HCT116 (cell line): Measurements from ENCODE around the gene RAI2. TPM values are rescaled to one million over a fixed set of nuclear protein-coding genes. Genes with fewer than 3 reads are reported as not detected.

Experiments
- ATAC-seq: fragments of 200-7000 bp; cut with Tn5 transposase; 2 replicates; pipeline ENCODE4 v1.9.1; 2020; ENCODE audit warnings: mild to moderate bottlenecking, moderate library complexity
- BruUV-seq: library from RNA; stranded (reverse); fragments of 400-500 nt; replicated peaks from 2 replicates; lab custom pipeline; 2021; lab: Mats Ljungman, UMichigan
- CTCF ChIA-PET: fragments of 300-600 bp; sonication (Branson Sonifier 250); formaldehyde crosslinking; loops from one replicate; lab custom pipeline; 2021; ENCODE audit warnings: antibody characterized with exemption; lab: Charles Lee
- POLR2A ChIA-PET: fragments of 300-600, 350-600 bp; sonication (Branson Sonifier 250); formaldehyde crosslinking; loops from one replicate; lab custom pipeline; 2021; ENCODE audit warnings: antibody characterized with exemption; lab: Charles Lee
- RAD21 ChIA-PET, 2 experiments: fragments of 300-600 bp; sonication (Branson Sonifier 250); formaldehyde crosslinking; loops; one replicate each; lab custom pipeline; 2023; ENCODE audit warnings: low total read pairs in 2 of 2; ENCODE audit not compliant: uncharacterized antibody in 2 of 2, unreplicated experiment in 2 of 2, low non-redundant PET in 1 of 2; lab: Charles Lee
- DNase-seq: peaks from one replicate; pipeline ENCODE4 v3.0.0-alpha.2; 2010; ENCODE audit warnings: low read depth, low spot score
- H2AFZ ChIP-seq: fragments of 200-600 bp; shearing (Covaris generic), sonication (generic); 2 replicates; pipeline ENCODE4 v1.6.1; 2017; ENCODE audit warnings: low read depth, mixed run types, mixed read lengths, antibody characterized with exemption, low read length; ENCODE audit not compliant: poor library complexity, severe bottlenecking
- H3K27ac ChIP-seq: 2 replicates; pipeline ENCODE4 v1.5.1; 2012; ENCODE audit warnings: low read depth, low read length
- H3K27me3 ChIP-seq: fragments of 200-600 bp; sonication (generic); 2 replicates; pipeline ENCODE4 v1.6.1; 2016; ENCODE audit warnings: mixed run types, low read length, mixed read lengths; ENCODE audit not compliant: insufficient read depth
- H3K36me3 ChIP-seq, 2 experiments: fragments of 200-500 bp in 1 of 2; fragments of 200-600 bp in 1 of 2; sonication (Bioruptor generic) in 1 of 2; sonication (generic) in 1 of 2; 2 replicates each; pipeline versions ENCODE4 v1.5.1 to v1.6.1; 2014 to 2016; ENCODE audit warnings: low read length in 2 of 2, inconsistent platforms in 1 of 2, mixed read lengths in 1 of 2, mixed run types in 1 of 2; ENCODE audit not compliant: insufficient read depth in 2 of 2, control insufficient read depth in 1 of 2
- H3K4me1 ChIP-seq, 2 experiments: fragments of 200-600 bp in 1 of 2; sonication (generic) in 1 of 2; 2 replicates each; pipeline versions ENCODE4 v1.5.1 to v1.6.1; 2012 to 2017; ENCODE audit warnings: low read length in 2 of 2, inconsistent platforms in 1 of 2, mild to moderate bottlenecking in 1 of 2, mixed read lengths in 1 of 2, mixed run types in 1 of 2, moderate library complexity in 1 of 2; ENCODE audit not compliant: insufficient read depth in 2 of 2, control insufficient read depth in 1 of 2
- H3K4me2 ChIP-seq: fragments of 200-600 bp; sonication (generic); 2 replicates; pipeline ENCODE4 v1.6.1; 2017; ENCODE audit warnings: mixed run types, low read length, mixed read lengths
- H3K4me3 ChIP-seq, 2 experiments: fragments of 200-600 bp in 1 of 2; sonication (generic) in 1 of 2; replicated peaks in 1 of 2; 2 replicates each; pipeline ENCODE4 v1.5.1; 2011 to 2016; ENCODE audit warnings: low read length in 2 of 2, control low read depth in 1 of 2, low read depth in 1 of 2, mild to moderate bottlenecking in 1 of 2, mixed read lengths in 1 of 2, mixed run types in 1 of 2
- H3K79me2 ChIP-seq: fragments of 200-600 bp; sonication (generic); 2 replicates; pipeline ENCODE4 v1.6.1; 2017; ENCODE audit warnings: mild to moderate bottlenecking, mixed run types, low read length, moderate library complexity, mixed read lengths; ENCODE audit not compliant: insufficient read depth
- H3K9ac ChIP-seq: fragments of 200-600 bp; sonication (generic); 2 replicates; pipeline ENCODE4 v1.6.1; 2016; ENCODE audit warnings: low read length, mixed read lengths
- H3K9me2 ChIP-seq: fragments of 200-600 bp; sonication (generic), shearing (Covaris generic); 2 replicates; pipeline ENCODE4 v1.6.1; 2017; ENCODE audit warnings: mixed run types, mild to moderate bottlenecking, moderate library complexity; ENCODE audit not compliant: insufficient read depth
- H3K9me3 ChIP-seq, 2 experiments: fragments of 200-500 bp in 1 of 2; fragments of 200-600 bp in 1 of 2; sonication (Bioruptor generic) in 1 of 2; sonication (generic) in 1 of 2; 2 replicates each; pipeline ENCODE4 v1.6.1; 2014 to 2017; ENCODE audit warnings: low read length in 2 of 2, mixed read lengths in 2 of 2, inconsistent platforms in 1 of 2, low read depth in 1 of 2, mild to moderate bottlenecking in 1 of 2, mixed run types in 1 of 2, moderate library complexity in 1 of 2; ENCODE audit not compliant: control insufficient read depth in 1 of 2, insufficient read depth in 1 of 2
- H4K20me1 ChIP-seq: fragments of 200-600 bp; sonication (generic), shearing (Covaris generic); 2 replicates; pipeline ENCODE4 v1.6.1; 2017; ENCODE audit warnings: mixed run types, mild to moderate bottlenecking, moderate library complexity; ENCODE audit not compliant: insufficient read depth
- ELF1 ChIP-seq: IDR thresholded peaks from 2 replicates; pipeline ENCODE4 v1.6.1; 2012; ENCODE audit warnings: low read depth, borderline replicate concordance
- EZH2 ChIP-seq: fragments of 200-600 bp; sonication (generic); IDR thresholded peaks from 2 replicates; pipeline ENCODE4 v1.6.1; 2017; ENCODE audit warnings: antibody characterized with exemption, mixed run types
- EZH2phosphoT487 ChIP-seq: fragments of 200-600 bp; IDR thresholded peaks from 2 replicates; pipeline ENCODE4 v1.6.1; 2018; ENCODE audit warnings: antibody characterized with exemption, borderline replicate concordance
- POLR2A ChIP-seq: IDR thresholded peaks from 2 replicates; pipeline ENCODE4 v1.7.0; 2011; ENCODE audit warnings: borderline replicate concordance; ENCODE audit not compliant: insufficient read depth, insufficient read length; ENCODE audit errors: extremely low read depth
- SP1 ChIP-seq: IDR thresholded peaks from 2 replicates; pipeline ENCODE4 v1.6.1; 2012; ENCODE audit warnings: low read depth
- SRF ChIP-seq: IDR thresholded peaks from 2 replicates; pipeline ENCODE4 v1.6.1; 2012; ENCODE audit warnings: low read depth
- YY1 ChIP-seq: IDR thresholded peaks from 2 replicates; pipeline ENCODE4 v1.6.1; 2011; ENCODE audit warnings: low read length, low read depth, moderate library complexity, mild to moderate bottlenecking; ENCODE audit not compliant: insufficient replicate concordance; ENCODE audit errors: extremely low read depth
- ZFX ChIP-seq: fragments of 450-650 bp; IDR thresholded peaks from 2 replicates; pipeline ENCODE4 v1.6.1; 2017
- ZNF274 ChIP-seq: fragments of 200-500 bp; sonication (Bioruptor generic); IDR thresholded peaks from 2 replicates; pipeline ENCODE4 v1.6.1; 2014; ENCODE audit warnings: mild to moderate bottlenecking, low read depth, low read length, inconsistent platforms
- intact Hi-C: fragments of 100-400 bp; cut with micrococcal nuclease; formaldehyde crosslinking; loops from 2 replicates; pipeline ENCODE4 v1.10.0; 2022
- total RNA-seq: library from RNA; stranded (reverse); gene quantifications from one replicate; pipeline ENCODE4 v1.2.1, GENCODE V29; 2021; ENCODE audit not compliant: unreplicated experiment
- TF ChIP-seq, protein P1 (sequence below): IDR thresholded peaks from 2 replicates; pipeline ENCODE4 v1.6.1; 2012
- TF ChIP-seq, protein P2 (sequence below): IDR thresholded peaks from 2 replicates; pipeline ENCODE4 v1.6.1; 2011; ENCODE audit warnings: mild to moderate bottlenecking, low read length, moderate library complexity; ENCODE audit not compliant: insufficient replicate concordance; ENCODE audit errors: extremely low read depth

Gene RAI2
- total RNA-seq, 1 experiment from 2014 or later = not detected

DNA sequence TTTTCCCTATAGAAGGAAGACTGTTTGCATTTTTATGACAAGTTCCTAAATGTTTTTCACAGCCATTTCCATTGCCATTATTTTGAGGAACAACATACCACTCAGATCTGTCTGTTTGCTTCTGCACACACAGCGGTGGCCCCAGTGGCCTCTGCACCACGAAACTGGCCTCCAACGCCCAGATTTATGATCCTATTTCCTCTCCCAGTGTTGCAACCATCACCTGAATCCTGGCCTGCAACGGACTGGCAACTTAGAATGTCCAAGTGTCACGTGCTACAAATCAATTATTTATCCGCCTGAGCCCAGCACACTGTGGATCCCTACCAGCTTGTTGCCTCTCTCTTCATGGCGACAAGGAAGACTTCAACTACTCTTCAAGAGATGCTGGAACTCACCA is 9.2 kb downstream of the RAI2 start:
- H2AFZ ChIP-seq = no peak overlapping the region
- H3K4me3 ChIP-seq = no peak overlapping the region
- ChIA-PET RAD21 (no interaction called here), POLR2A (no interaction called here), CTCF (no interaction called here)
- no peaks in the 10 kb centered on the region for H3K4me1 ChIP-seq
- H3K4me2 ChIP-seq = no peak overlapping the region
- H3K36me3 ChIP-seq = no peaks in the 10 kb centered on the region
- intact Hi-C loops = no loop called here
- TF ChIP-seq, protein P1, sequence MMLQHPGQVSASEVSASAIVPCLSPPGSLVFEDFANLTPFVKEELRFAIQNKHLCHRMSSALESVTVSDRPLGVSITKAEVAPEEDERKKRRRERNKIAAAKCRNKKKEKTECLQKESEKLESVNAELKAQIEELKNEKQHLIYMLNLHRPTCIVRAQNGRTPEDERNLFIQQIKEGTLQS = no peak
- TF ChIP-seq EZH2 (no peak), EZH2phosphoT487 (no peak), ZNF274 (no peak), SP1 (no peak), ELF1 (no peak), SRF (no peak), POLR2A (no peak), ZFX (no peak), YY1 (no peak)
- TF ChIP-seq, protein P2, sequence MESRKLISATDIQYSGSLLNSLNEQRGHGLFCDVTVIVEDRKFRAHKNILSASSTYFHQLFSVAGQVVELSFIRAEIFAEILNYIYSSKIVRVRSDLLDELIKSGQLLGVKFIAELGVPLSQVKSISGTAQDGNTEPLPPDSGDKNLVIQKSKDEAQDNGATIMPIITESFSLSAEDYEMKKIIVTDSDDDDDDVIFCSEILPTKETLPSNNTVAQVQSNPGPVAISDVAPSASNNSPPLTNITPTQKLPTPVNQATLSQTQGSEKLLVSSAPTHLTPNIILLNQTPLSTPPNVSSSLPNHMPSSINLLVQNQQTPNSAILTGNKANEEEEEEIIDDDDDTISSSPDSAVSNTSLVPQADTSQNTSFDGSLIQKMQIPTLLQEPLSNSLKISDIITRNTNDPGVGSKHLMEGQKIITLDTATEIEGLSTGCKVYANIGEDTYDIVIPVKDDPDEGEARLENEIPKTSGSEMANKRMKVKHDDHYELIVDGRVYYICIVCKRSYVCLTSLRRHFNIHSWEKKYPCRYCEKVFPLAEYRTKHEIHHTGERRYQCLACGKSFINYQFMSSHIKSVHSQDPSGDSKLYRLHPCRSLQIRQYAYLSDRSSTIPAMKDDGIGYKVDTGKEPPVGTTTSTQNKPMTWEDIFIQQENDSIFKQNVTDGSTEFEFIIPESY = no peak
- H3K9ac ChIP-seq = no peak overlapping the region
- no peaks in the 10 kb centered on the region for H4K20me1 ChIP-seq
- H3K79me2 ChIP-seq = no peaks in the 10 kb centered on the region
- peaks cover 14% of the 10 kb centered on the region; the same call in 1 of the 2 replicates for H3K27me3 ChIP-seq
- H3K27ac ChIP-seq = no peak overlapping the region
- ATAC-seq (no peak), DNase-seq (no peak)
- no TSS peak for BruUV-seq
- no peaks in the 10 kb centered on the region for H3K9me3 ChIP-seq
- H3K9me2 ChIP-seq = no peaks in the 10 kb centered on the region
